ENCODE results near the gene DENND5A.
"Not testable (repeated sequence)": the region's sequence is repeated elsewhere in the genome, so short reads cannot be mapped to it uniquely, and the experiment has no call there.

The DENND5A gene

DNA sequence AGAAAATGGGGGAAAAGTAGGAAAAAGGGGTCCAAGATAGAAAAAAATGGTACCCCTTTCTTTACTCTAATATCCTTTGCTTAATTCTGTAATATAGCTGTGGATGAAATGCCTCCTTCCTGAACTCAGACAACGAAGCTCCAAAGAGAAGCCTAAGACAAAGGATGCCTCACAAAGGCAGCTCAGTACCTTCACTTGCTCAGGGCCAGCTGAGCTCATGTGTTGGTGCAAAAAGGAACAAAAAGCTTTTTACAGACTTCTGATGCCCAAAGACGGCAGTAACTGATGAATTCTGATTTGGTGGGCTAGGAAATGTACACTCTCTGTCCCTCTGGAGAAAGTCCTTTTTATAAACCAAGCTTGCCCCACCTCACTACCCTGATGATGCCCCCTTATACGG is 77.5 kb downstream of the DENND5A start:
- in situ Hi-C loops (cut with MboI; ENCODE audit: low pct_unique_long_range_greater_than_20kb, low sequenced_read_pairs) = no loop called here
- DNase-seq = no peak

DNA sequence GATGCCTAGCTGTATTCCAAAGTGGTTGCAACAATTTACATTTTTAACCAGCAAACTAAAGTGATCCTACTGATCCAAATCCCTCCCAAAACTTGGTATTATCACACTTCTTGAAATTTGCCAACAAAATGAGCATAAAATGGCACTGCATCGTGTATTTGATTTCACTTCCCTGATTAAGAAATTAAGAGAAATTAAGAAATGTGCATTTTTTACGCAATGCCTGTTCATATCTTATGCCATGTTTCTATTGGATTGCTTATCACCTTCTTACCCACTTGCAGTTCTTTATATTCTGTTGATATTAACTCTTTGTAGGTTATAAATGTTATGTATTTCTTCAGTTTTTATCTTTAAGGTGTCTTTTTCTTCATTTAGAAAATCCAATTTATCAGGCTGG is 80.6 kb downstream of the DENND5A start:
- in situ Hi-C loops (cut with MboI; ENCODE audit: low pct_unique_long_range_greater_than_20kb, low sequenced_read_pairs) = no loop called here

DNA sequence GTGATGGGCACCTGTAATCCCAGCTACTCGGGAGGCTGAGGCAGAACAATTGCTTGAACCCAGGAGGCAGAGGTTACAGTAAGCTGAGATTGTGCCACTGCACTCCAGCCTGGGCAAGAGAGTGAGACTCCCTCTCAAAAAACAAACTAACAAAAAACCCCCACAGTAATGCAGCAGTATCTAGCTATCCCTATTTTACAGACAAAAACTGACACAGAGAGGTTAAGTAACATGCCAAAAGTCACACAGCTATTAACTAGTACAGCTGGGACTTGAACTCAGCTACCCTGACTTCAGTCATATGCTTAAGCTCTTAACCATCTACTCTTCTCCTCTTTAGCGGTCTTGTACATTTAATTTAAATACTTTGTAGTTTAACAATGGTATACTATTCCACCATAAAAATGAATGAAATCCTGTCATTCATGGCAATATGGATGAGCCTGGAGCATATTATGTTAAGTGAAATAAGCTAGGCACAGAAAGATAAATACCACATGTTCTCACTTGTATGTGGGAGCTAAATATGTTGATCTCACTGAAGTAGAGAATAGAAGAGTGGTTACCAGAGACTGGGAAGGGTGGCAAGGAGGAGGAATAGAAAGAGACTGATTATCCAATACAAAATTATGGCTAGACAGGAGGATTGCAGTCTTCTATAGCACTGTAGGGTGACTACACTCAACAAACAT is 82.8 kb downstream of the DENND5A start:
- DNase-seq = no peak
- in situ Hi-C loops (cut with MboI; ENCODE audit: low pct_unique_long_range_greater_than_20kb, low sequenced_read_pairs) = no loop called here

More for the DNA sequence above, 80.6 kb downstream of the DENND5A start:
- DNase-seq = no peak

DNA sequence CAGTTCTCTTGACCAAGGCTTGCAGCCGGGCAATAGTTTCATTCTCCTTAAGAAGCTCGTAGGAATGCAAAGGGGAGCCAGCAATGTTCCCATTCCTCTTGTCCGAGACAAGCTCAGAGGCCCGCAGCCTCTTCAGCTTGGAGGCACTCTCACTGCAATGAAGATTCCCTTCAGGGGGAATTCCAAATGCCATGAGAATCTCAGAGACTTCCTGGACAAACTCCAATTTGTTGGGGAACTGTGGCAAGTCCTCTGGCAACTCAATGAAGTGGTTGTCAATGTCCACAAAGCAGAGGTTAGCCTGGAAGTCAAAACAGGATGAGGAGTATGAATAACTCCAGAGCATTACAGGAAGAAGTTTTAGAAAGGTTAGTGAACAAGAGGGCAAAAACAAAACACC is 84.4 kb downstream of the DENND5A start:
- DNase-seq = no peak
- in situ Hi-C loops (cut with MboI; ENCODE audit: low pct_unique_long_range_greater_than_20kb, low sequenced_read_pairs) = no loop called here

DNA sequence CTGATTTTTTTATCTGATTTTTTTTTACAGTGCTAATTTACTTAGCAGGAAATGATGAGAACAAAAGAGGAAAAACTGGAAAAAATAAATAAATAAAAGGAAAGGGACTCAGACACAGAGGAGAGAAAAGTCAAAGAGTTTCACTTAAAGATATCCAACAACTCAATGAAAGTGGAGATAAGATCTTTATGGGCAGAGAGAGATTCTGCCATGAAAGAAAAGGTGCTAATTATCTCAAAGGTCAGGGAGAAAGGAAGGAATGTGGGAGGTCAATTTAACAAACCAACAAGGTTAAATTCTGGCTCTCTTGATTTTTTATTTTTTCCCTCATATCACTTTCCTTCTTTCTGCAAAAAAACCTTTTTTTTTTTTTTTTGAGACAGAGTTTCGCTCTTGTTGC is 86.0 kb downstream of the DENND5A start:
- in situ Hi-C loops (cut with MboI; ENCODE audit: low pct_unique_long_range_greater_than_20kb, low sequenced_read_pairs) = no loop called here
- DNase-seq = no peak

DNA sequence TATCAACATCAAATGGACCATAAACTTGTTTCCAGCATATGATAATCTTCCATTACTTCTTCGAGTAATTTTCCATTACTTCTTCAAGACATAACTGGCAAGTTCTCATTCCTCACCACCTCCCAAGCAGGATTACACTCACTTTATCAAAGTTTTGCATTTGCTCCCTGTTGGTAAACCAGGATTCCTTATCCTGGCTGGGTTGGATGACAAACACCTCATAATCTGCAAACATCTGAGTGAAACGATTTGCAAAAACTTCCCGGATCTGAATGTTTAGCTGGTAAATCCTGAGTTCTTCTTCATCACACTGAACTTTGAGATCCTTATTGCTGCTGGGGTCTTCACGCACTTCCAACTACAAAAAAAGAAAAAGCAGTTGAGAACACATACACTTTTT is 86.4 kb downstream of the DENND5A start:
- in situ Hi-C loops (cut with MboI; ENCODE audit: low pct_unique_long_range_greater_than_20kb, low sequenced_read_pairs) = no loop called here
- no peak for DNase-seq

DNA sequence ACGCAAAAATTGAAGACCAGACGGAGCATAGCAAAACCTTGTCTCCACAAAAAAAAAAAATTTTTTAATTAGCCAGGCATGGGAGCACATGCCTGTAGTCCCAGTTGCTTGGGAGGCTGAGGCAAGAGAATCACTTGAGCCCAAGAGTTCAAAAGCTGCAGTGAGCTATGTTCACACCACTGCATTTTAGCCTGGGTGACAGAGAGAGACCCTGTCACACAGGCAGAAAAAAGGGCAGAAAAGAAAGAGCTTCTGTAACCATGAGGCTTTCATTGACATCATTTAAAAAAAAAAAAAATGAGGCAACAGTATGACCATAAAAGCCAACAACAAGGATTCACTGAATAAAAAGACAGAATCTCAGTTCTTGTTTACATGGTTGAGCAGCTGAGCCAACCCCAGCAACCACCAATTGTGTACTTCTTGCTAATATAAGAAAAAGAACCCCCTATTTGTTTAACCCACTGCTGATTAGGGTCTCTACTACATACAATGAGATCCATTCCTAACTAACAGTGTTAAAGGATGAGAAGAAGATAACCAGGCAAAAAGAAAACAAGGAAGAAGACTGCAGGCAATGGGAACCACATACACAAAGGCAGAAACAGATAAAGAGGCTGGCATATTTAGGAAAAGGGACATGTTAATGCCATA is 87.6 kb downstream of the DENND5A start:
- no peak for DNase-seq
- in situ Hi-C loops (cut with MboI; ENCODE audit: low pct_unique_long_range_greater_than_20kb, low sequenced_read_pairs) = no loop called here

DNA sequence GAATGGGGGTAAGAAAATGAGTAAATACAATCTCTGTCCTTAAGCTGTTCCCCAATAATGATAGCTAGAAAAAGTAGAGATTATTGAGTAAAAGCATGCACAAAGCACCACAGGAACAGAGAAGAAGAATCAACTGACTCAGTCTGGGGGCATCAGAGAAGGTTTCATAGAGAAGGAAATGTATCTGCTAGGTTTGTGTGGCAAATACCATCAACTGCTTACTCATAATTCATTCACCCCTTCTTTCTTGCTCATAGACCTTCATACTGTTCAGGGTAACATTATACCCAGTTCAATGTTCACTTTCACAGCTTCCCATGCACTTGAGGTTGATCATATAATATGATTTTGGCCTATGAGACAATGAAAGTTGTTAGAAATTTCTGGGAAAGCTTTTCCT is 88.6 kb downstream of the DENND5A start:
- in situ Hi-C loops (cut with MboI; ENCODE audit: low pct_unique_long_range_greater_than_20kb, low sequenced_read_pairs) = no loop called here
- DNase-seq = no peak

DNA sequence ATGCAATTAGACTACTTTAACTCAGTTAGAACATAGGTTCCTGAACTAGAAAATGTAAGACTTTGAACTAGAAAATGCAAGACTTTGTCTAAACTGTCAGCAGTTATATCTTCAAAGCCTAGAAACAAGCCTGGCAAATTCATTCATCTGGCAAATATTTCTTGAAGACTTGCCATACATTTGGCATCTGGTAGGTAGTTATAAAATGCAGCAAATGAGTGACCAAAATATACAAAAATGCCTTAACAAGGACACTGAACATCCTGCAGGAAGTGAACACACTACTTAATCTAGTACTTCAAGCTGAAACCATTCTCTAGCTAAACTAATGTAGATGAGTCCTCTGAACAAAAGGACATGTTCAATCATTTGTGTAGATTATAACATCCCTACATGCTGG is 89.0 kb downstream of the DENND5A start:
- in situ Hi-C loops (cut with MboI; ENCODE audit: low pct_unique_long_range_greater_than_20kb, low sequenced_read_pairs) = no loop called here

DNA sequence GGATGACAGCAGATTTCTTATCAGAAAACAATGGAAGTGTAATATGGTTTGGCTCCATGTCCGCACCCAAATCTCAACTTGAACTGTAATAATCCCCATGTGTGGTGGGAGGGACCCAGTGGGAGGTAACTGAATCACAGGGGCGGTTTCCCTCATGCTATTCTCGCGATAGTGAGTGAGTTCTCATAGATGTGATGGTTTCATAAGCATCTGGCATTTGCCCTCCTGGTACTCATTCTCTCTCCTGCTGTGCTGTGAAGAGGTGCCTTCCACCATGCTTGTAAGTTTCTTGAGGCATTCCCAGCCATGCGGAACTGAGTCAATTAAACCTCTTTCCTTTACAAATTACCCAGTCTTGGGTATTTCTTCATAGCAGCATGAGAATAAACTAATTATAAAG is 92.8 kb downstream of the DENND5A start:
- in situ Hi-C loops (cut with MboI; ENCODE audit: low pct_unique_long_range_greater_than_20kb, low sequenced_read_pairs) = no loop called here
- no peak for DNase-seq

More for the DNA sequence above, 89.0 kb downstream of the DENND5A start:
- DNase-seq = no peak

DNA sequence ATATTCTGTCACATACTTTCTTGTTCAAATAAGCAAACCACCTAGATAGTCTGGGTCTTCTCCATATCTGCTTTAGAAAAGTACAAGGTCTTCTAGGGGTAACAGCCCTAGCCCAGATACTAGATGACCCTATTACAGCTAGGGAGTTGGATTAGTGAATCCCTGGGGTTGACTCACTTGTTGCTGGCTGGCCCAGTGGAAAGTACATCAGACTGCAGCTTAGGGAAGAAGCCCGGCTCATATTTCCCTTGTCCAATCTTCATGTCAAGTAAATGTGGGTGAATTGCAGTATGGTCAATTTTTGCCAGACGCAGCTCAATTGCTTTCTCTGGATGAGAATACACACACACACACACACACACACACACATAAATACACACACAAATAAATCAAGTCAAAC is 94.7 kb downstream of the DENND5A start:
- no peak for DNase-seq
- in situ Hi-C loops (cut with MboI; ENCODE audit: low pct_unique_long_range_greater_than_20kb, low sequenced_read_pairs) = no loop called here

DNA sequence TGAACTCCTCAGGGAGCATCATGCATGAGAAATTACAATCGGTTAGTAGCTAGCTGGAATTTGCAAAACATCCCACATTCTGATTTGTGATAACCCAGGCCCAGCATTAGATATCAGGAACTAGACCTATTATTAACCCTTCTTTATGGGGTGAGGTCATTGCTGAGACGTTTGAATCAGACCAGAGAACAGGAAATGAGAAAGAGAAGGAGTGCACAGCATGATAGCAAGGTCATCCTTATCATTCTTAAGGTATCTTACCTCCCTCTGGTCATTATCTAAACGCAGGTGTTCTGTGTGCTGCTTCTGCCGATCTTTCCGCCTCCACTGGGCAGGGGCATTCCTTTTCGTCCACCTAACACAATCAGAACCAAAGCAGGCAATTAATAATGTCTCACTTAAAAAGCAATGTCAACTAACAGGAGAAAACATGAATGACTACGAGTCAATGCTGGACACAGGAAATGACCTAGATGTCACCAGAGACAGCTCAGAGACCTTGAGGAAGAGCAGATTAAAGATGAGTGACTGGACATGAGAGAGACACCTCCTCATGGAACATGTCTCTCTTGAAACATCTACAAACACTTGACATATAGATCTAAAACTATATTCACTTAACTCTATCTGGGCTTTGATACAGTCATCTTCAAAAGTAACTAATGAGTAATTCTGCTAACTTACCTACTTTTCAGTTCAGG is 95.4 kb downstream of the DENND5A start:
- in situ Hi-C loops (cut with MboI; ENCODE audit: low pct_unique_long_range_greater_than_20kb, low sequenced_read_pairs) = no loop called here
- no peak for DNase-seq

DNA sequence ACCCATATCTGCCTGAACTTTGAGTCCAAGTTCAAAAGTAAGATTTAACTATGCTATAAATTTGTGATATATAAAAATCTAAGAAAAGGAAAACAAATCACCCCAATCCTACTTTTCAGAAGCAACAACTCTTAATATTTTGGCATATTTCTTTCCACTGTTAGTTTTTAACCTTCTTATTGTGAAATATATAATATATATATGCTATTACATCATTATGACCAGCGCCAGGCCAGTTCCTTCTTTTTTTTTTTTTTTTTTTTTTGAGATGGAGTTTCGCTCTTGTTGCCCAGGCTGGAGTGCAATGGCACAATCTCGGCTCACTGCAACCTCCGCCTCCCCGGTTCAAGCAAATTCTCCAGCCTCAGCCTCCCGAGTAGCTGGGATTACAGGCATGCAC is 103.2 kb downstream of the DENND5A start:
- in situ Hi-C loops (cut with MboI; ENCODE audit: low pct_unique_long_range_greater_than_20kb, low sequenced_read_pairs) = not testable (repeated sequence)

DNA sequence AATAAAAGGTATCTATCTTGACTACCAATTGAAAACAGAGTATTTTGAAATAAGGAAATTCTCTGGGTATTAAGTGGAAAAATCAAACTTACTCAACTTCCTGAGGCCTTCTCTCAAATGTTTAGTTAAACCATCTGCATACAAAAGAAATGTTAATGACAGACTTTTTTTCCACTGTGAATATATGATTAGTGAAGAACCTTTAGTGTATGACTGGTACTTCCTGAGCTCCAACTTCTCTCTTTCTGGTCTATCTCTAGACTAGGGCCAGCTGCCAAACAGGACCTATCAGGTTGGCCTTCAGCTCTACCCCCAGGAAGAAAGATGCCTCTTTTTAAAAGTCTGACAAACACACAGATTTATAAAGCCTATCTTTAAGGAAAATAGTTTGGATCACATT is 105.0 kb downstream of the DENND5A start:
- in situ Hi-C loops (cut with MboI; ENCODE audit: low pct_unique_long_range_greater_than_20kb, low sequenced_read_pairs) = no loop called here
- DNase-seq = peak; percentile 26

More for the DNA sequence above, 103.2 kb downstream of the DENND5A start:
- DNase-seq = not testable (repeated sequence)

DNA sequence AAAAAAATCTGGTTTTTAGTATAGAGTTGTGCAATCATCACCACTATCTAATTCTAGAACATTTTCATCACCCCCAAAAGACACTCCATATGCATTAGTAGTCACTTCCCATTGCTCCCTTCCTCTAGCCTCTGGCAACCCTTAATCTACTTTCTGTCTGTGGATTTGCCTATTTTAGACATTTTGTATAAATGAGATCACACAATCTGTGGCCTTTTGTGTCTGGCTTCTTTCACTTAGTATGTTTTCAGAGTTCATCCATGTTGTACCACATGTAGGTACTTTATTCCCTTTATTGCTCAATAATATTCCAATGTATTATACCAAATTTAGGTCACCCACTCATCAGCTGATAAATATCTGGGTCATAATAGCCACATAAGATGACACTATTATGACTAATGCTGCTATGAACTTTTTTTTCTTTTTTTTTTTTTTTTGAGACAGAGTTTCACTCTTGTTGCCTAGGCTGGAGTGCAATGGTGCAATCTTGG is 106.2 kb downstream of the DENND5A start:
- in situ Hi-C loops (cut with MboI; ENCODE audit: low pct_unique_long_range_greater_than_20kb, low sequenced_read_pairs) = no loop called here
- no peak for DNase-seq

DNA sequence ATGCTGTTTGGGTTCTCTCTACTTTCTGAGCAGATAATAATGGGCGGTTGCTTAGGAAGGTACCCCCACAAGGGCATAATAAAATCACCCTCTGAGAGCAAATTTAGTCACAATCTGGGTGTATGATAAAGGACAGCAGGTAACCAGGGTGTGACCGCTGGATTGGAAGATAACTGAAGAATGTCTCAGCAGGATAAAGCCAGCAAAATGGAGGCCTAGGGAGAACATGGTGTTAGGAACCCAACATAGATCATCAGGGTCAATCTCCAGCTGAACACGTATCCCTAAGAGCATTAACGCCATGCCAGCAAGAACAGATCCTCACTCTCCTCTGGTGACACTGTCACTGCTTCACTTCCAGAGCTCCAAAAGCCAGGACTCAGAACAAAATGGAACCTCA is 109.2 kb downstream of the DENND5A start:
- in situ Hi-C loops (cut with MboI; ENCODE audit: low pct_unique_long_range_greater_than_20kb, low sequenced_read_pairs) = no loop called here
- DNase-seq = no peak

DNA sequence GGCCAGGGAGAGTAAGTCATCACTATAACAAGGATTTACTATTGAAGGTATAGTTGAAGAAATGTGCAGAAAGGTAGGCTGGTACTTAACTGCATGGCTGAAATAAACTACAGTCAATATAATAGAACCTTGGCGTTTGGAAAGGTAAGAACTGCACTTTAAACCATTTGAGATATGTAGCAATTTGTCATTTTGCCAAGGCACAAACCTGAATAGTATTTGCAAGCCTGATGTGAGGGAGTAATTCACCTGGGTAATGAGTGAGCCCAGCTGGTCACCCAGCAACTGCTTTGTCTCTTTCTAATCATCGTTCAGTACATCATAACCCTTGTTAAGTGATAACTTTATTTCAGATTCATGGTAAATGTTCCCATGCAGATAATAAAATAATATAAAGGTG is 111.5 kb downstream of the DENND5A start:
- no peak for DNase-seq
- in situ Hi-C loops (cut with MboI; ENCODE audit: low pct_unique_long_range_greater_than_20kb, low sequenced_read_pairs) = no loop called here

DNA sequence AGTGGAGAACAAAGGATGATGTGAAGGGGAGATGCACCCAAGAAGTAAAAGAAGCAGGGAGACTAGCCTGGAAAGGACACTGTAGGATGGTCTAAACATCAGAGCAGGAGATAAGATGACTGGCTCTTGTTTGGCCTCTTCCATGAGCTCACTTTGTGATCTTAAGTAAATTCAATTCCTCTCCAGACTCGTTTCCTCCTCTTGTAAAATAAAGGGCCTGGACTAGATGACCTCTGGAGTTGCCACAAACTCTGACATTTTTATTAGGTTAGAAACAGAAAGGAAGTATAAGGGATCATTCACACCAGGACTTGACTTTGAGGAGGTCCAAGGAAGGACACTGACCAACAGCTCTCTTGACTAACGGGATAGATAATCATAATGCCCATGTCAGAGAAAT is 113.5 kb downstream of the DENND5A start:
- in situ Hi-C loops (cut with MboI; ENCODE audit: low pct_unique_long_range_greater_than_20kb, low sequenced_read_pairs) = no loop called here

DNA sequence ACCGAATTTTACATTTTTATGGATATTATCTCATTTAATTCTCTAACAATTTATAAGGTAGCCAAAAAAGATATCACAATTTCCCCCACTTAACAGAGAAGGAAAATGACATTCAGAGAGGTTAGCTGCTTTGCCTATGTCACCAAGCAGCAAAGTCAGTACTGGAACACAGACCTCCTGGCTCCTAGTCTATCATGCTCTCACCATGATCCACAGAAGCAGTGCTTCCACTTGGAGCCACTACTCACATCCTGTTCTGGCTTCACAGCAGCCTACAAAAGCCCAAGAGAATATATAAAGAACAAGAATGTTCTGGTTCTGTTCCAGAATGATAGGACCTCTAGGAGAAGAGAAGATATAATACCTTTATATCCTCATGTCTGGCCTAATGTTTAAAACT is 114.2 kb downstream of the DENND5A start:
- DNase-seq = no peak

More for the DNA sequence above, 113.5 kb downstream of the DENND5A start:
- DNase-seq = no peak

DNA sequence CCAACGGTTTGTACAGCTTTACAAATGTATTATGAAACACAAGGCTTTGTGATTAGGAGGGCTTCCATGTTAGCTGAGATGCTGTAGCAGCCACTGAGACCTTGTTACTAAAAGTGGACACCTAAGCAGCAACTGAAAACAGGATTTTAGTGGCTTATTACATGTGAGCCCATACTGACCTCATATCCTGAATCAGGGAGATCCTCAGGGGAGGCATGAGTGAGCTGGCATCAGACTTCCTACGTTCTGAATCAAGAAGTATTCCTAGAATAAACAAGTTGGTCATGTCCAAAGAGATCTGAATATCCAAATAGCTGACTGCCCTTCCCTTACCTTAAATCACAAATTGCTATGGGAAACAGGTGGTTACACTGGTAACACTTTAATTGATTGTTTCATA is 114.6 kb downstream of the DENND5A start:
- in situ Hi-C loops (cut with MboI; ENCODE audit: low pct_unique_long_range_greater_than_20kb, low sequenced_read_pairs) = no loop called here
- no peak for DNase-seq

More for the DNA sequence above, 114.2 kb downstream of the DENND5A start:
- in situ Hi-C loops (cut with MboI; ENCODE audit: low pct_unique_long_range_greater_than_20kb, low sequenced_read_pairs) = no loop called here

Data from KBM-7 (cell line).